Upper lobe of left lung (tissue), 4 donors: Measurements from ENCODE around the gene ABCD4.

ENCODE experiments used
- CTCF ChIP-seq, 6 experiments: fragments of 450-650 bp in 4 of 6; fragments of 200-600 bp in 2 of 6; sonication (generic) in 2 of 6; IDR thresholded peaks; one replicate each; pipeline ENCODE4 v1.5.1; 2016 to 2019; ENCODE audit warnings: antibody characterized with exemption in 6 of 6
- EP300 ChIP-seq, 4 donors: sonication (generic); formaldehyde crosslinking; IDR thresholded peaks; one replicate each; pipeline ENCODE4 v1.5.1; 2017; ENCODE audit warnings: antibody characterized with exemption in 4 of 4, control low read depth in 2 of 4
- POLR2A ChIP-seq, 4 donors: fragments of 450-650 bp; IDR thresholded peaks; one replicate each; pipeline ENCODE4 v1.5.1; 2016 to 2017; ENCODE audit warnings: antibody characterized with exemption in 4 of 4, mild to moderate bottlenecking in 2 of 4
- POLR2AphosphoS5 ChIP-seq, 2 donors: sonication (generic); formaldehyde crosslinking; IDR thresholded peaks; one replicate each; pipeline ENCODE4 v1.5.1; 2017; ENCODE audit warnings: antibody characterized with exemption in 2 of 2

GRCh38 chr14:74296037-74296467, 6.7 kb downstream of the ABCD4 start:
- TF ChIP-seq POLR2AphosphoS5 (IDR thresholded peaks at IDR 0.05) (no peak), CTCF (IDR thresholded peaks at IDR 0.05) (no peak), POLR2A (IDR thresholded peaks at IDR 0.05) (no peak), EP300 (IDR thresholded peaks at IDR 0.05) (no peak)
